Mesodermal cell (in vitro differentiated cells): ENCODE data around the gene RGMA.
A peak's percentile ranks its signal among the peaks of the same experiment; 100 is the strongest.

ENCODE experiments used
- H3K27ac ChIP-seq: 2 replicates; pipeline ENCODE4 v1.7.0; 2013; ENCODE audit warnings: mild to moderate bottlenecking, low read depth, low read length, moderate library complexity; ENCODE audit not compliant: severe bottlenecking
- H3K36me3 ChIP-seq: 2 replicates; pipeline ENCODE4 v1.7.1; 2013; ENCODE audit warnings: mild to moderate bottlenecking, low read length, moderate library complexity; ENCODE audit not compliant: control insufficient read depth, insufficient read depth
- H3K4me1 ChIP-seq: one replicate; pipeline ENCODE4 v1.7.1; 2013; ENCODE audit warnings: mild to moderate bottlenecking, low read length; ENCODE audit not compliant: insufficient read depth, control insufficient read depth, poor library complexity, severe bottlenecking
- H3K4me3 ChIP-seq: 2 replicates; pipeline ENCODE4 v1.7.0; 2013; ENCODE audit warnings: low read length, control low read depth, mild to moderate bottlenecking; ENCODE audit not compliant: insufficient read depth, poor library complexity, severe bottlenecking; ENCODE audit errors: extremely low read depth
- H3K9me3 ChIP-seq: 2 replicates; pipeline ENCODE4 v1.7.1; 2013; ENCODE audit warnings: mild to moderate bottlenecking, low read length, moderate library complexity; ENCODE audit not compliant: control insufficient read depth
- WGBS, 2 experiments: methylation state at CpG; one replicate each; pipeline ENCODE4 v1.1.5; 2013; ENCODE audit warnings: missing lambda C conversion rate in 2 of 2; ENCODE audit not compliant: insufficient coverage in 2 of 2; 5-methylcytosine and 5-hydroxymethylcytosine counted together

The RGMA gene

DNA sequence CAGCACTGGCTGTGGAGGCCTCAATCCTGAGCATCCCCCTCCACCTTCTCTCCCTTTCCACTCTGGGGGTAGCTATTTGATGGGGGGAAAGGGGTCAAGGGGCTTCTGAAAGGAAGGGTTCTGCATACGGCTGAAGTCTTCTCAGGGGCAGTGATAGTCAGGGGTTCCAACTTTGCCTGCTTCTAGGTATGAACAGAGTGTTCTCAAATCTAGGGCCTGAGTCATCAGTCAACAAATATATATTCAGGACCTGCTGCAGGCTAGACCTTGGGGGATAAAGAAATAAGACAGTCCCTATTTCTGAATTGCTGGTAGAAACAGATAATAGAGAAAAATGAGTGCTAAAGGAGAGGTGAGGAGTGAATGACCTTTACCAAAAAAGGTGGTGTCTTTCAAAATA, 12.8 kb downstream of the RGMA start:
- H3K4me1 ChIP-seq, result no peaks in the 10 kb centered on the region
- no peak overlapping the region for H3K4me3 ChIP-seq
- H3K9me3 ChIP-seq, result no peaks in the 10 kb centered on the region
- 100% methylated on average over 1 of the region's 1 CpG; no CpG with 5 or more reads in 1 of the 2 experiments for WGBS, 2 experiments
- no peak overlapping the region for H3K27ac ChIP-seq
- no peaks in the 10 kb centered on the region for H3K36me3 ChIP-seq

DNA sequence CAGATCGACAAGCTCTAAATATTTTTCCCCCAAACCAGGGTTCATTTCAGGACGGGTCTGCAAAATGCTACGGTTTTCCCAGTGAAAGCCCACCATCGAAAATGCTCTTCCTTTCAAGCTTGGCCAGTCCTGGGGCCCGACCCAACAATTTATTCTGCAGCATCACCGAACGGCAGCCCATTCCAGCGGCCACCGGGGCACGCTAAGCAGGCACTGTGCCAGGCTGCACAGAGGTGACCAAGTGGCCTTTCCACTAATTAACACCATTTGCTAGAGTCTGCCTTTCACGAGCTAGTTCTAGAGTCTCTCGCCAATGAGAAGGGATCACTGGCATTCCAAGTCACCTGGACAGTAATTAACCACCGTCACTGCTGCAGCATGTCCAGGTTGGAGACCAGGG, 14.4 kb downstream of the RGMA start:
- H3K36me3 ChIP-seq, result peaks cover under 1% of the 10 kb centered on the region
- 86 to 91% methylated on average over 13 of the region's 13 CpGs for WGBS, 2 experiments

DNA sequence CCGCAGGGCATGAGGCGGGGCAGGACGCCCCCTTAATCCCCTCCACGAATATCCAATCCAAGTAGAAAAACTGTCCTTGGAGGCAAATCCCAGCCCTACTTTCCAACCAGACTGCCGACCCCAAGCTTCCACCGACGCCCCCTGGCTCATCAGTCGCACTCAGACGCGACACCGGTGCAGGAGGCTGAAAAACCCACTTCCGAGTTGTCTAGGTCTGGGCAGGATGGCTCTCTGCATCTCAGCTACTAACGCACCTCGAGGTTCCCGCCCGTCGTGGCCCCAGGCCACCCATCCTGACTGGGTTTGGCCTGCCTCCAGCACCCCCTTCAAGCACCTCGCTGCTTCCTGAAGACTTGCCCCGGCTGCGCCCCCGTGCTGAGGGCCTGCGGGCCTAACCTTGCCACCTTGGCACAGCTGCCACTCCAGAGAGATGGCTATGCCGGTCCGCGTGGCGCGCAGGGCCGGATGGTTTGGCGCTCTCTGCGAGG, 15.5 kb downstream of the RGMA start:
- H3K9me3 ChIP-seq, result no peaks in the 10 kb centered on the region
- peak overlapping the region; percentile 68 for H3K4me3 ChIP-seq
- 54% methylated on average over 29 to 30 of the region's 30 CpGs for WGBS, 2 experiments
- H3K27ac ChIP-seq, result no peak overlapping the region
- peaks cover 3% of the 10 kb centered on the region for H3K36me3 ChIP-seq
- H3K4me1 ChIP-seq, result no peaks in the 10 kb centered on the region

More for the DNA sequence above, 14.4 kb downstream of the RGMA start:
- Histone ChIP-seq H3K9me3 (no peaks in the 10 kb centered on the region), H3K27ac (no peak overlapping the region), H3K4me1 (no peaks in the 10 kb centered on the region), H3K4me3 (no peak overlapping the region)

DNA sequence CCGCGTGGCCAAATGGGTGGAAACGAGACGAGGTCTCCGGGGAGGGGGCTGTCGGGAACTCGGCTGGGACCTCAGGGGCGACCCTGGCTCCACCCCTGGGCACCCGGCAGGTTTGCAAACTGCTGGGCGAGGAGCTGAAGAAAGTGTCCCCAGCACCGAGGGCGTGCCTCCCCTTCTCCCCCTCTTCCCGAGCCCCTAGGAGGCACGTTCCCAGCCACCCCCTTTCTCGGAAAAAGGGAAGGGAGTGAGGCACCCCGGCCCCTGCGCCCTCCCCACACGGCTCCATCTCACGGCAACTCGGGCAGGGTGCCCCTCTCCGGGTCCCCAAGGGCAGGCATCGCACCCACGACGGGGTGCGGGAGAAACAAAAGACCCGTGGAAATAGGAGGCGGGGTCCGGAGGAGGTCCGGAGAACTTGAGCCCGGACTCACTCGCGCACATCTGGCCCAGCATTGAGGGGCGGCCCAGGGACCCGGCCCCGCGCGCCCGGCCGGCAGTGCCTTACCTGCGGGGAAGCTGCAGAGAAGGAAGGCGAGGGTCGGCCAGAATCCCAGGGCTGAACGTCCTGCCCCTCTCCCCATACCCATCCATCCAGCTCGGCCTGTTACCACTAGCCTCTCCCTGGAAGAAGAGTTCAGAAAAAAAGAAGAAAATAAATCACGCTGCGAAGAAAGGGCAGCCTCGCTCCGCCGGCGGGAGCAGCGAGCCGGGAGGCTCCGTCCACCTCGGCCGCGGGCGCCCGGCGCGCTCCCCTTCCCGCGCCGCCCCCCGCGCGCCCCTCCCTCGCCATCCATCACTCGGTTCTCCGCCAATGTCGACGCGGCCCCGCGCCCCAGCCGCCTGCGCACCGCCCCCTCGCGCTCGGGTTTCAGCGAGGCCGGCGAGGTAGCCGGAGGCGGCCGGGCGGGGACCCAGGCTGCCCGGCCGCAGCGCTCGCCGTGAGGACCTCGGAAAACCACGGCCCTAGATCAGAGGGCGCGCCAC, 16.3 kb downstream of the RGMA start:
- Histone ChIP-seq H3K27ac (no peak overlapping the region), H3K4me3 (peak overlapping the region; percentile 68), H3K4me1 (no peaks in the 10 kb centered on the region), H3K9me3 (no peaks in the 10 kb centered on the region), H3K36me3 (peaks cover 3% of the 10 kb centered on the region)
- WGBS, 2 experiments, result 0% methylated on average over 47 to 50 of the region's 96 CpGs

DNA sequence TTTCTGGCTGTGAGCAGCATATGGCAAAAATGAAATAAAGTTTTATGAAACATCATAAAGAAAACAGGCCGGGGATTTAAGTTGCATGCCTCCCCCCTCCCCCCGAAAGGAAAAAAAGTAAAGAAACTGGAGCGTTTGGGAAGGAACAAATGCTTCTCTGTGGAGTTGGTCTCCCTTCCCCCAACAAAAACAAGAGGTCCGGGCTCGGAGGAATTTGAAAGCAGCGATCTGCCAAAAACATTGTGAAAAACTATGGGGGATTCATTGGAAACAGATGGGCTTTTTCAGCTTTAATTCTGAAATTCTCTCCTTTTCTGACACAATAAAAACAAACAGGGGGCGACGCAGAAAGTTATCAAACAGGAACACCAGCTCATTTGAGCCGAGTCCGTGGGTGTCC, 17.0 kb downstream of the RGMA start:
- Histone ChIP-seq H3K36me3 (peaks cover 3% of the 10 kb centered on the region), H3K4me1 (no peaks in the 10 kb centered on the region), H3K4me3 (peak overlapping the region; percentile 68), H3K9me3 (no peaks in the 10 kb centered on the region), H3K27ac (no peak overlapping the region)
- 0% methylated on average over 4 of the region's 10 CpGs for WGBS, 2 experiments

DNA sequence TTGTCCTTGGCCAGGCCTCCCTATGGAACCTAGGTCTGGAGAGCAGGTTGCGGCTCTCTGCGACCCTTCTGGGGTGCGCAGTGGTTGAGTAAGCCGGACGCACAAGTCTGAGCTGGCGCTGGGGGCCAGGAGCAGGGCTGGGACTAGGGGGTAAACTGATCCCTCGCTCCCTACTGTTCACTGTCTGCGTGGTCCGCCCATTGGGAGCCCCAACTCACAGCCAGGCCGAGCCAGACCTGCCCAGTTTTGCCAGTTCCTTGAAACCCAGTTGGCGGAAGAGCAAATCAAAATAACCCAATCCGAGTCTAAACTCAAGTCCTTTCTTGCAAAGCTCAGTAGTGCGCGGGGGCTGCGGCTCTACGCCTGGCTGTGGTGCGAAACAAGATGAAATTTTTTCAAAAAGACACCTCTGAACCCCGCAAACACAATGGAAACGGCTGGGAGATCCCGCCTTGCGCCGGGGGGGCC, 17.5 kb downstream of the RGMA start:
- WGBS, 2 experiments, result 2 to 3% methylated on average over 11 to 15 of the region's 22 CpGs
- H3K4me3 ChIP-seq, result peak overlapping the region; percentile 68
- peaks cover 3% of the 10 kb centered on the region for H3K36me3 ChIP-seq
- H3K27ac ChIP-seq, result no peak overlapping the region
- no peaks in the 10 kb centered on the region for H3K4me1 ChIP-seq
- no peaks in the 10 kb centered on the region for H3K9me3 ChIP-seq

DNA sequence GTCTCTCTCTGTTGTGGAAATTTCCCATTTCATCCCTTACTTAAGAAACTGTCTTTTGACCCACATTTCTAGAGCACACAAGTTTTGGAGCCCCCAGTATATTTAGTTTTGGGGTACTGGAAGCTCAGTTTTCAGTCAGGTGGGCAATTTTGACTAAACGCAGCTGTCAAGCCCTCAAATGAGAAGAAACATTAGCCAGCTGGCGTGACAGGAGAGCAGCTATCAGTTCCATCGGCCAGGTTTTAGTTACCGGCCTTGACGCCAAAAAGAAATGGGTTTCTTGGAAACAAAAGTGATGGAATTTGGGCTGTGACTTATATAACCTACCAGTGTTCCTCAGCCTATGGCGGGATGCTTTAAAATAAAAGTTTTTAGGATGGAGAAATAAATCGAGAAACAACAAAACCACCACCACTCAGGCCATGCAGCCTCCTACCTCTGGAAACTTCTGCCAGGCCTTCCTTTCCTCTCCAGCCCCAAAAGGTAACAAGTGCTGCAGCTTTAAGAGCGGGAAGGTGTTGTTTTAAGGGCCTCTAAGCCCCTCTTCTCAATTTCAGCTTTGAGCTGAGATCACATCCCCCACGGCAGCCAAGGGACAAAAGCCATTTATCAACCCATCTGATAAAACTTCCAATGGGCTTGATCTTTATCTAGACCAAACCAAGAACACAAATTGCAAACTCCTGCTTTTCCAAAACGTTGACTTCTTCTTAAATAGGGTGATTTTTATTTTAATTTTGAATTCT, 18.3 kb downstream of the RGMA start:
- WGBS, 2 experiments, result 66 to 77% methylated on average over 5 of the region's 10 CpGs
- Histone ChIP-seq H3K4me1 (no peaks in the 10 kb centered on the region), H3K9me3 (no peaks in the 10 kb centered on the region), H3K4me3 (no peak overlapping the region), H3K36me3 (peaks cover 3% of the 10 kb centered on the region), H3K27ac (no peak overlapping the region)

DNA sequence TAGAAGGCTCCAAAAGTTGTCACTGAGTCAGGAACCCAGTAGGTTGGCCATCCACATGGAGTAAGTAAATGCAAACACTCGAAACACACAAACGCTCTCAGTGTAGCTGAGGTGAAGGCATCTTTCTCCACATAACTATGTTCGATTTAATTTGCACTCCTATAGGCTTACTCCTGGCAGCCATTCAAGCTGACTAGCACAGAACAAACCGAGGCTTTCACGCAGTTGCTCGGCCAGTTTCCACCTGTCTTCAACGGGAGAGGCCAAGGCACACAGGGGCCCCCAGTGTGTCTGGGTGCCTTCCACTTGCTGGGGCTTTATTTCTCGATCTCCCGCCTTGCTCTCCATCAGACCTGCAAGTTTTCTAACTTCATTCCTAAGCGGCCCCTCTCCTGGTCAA, 18.9 kb downstream of the RGMA start:
- Histone ChIP-seq H3K4me1 (no peaks in the 10 kb centered on the region), H3K9me3 (no peaks in the 10 kb centered on the region), H3K27ac (no peak overlapping the region), H3K4me3 (no peak overlapping the region), H3K36me3 (peaks cover 3% of the 10 kb centered on the region)
- 72 to 75% methylated on average over 7 of the region's 10 CpGs for WGBS, 2 experiments

DNA sequence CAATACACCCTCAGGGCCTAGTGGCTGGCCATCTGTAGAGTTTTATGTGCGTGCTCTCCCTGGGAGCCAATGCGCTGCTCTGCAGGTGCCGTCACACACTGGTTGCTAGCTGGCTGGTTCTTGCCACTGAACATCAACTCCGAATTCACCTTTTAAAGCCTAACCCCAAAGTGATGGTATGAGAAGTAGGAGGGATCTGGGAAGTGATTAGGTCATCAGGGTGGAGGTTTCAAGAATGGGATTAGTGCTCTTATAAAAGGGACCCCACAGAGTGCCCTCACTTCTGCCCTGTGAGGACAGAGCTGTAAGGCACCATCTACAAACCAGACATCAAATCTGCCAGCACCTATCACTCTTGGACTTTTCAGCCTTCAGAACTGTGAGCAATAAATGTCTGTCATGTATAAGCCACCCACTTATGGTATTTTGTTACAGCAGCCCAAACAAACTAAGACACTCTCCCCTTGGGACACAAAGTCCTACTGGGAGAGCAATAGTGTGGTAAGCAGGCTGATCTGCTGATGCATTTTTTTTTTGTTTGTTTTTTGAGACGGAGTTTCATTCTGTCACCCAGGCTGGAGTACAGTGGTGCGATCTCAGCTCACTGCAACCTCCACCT, 20.3 kb downstream of the RGMA start:
- Histone ChIP-seq H3K27ac (no peak overlapping the region), H3K9me3 (no peaks in the 10 kb centered on the region), H3K36me3 (peaks cover 3% of the 10 kb centered on the region), H3K4me3 (no peak overlapping the region), H3K4me1 (no peaks in the 10 kb centered on the region)
- 86% methylated on average over 1 of the region's 6 CpGs; no CpG with 5 or more reads in 1 of the 2 experiments for WGBS, 2 experiments

DNA sequence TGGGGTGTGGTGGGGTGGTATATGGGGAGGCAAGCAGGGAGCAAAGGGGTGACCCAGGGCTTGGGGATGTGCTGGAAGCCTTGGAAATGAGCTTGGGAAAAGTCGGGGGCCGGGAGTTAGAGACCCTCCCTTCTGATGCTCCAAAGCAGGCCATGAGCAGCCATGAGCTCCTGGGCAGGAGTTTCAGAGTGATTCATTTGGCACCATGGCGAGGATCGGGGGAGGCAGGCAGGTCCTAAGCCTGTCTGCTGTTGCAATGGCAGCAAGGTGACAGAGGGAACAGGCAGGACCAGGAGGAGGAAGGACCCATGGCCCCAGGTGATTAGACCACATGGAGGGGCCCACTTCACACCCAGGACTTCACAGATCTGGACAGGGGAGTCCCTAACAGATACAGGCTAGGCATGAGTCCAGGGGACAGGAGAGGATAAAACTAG, 21.3 kb downstream of the RGMA start:
- H3K27ac ChIP-seq, result no peak overlapping the region
- WGBS, 2 experiments, result 88 to 96% methylated on average over 4 of the region's 4 CpGs
- no peak overlapping the region for H3K4me3 ChIP-seq
- H3K36me3 ChIP-seq, result peaks cover 3% of the 10 kb centered on the region
- H3K4me1 ChIP-seq, result peaks cover 1% of the 10 kb centered on the region
- no peaks in the 10 kb centered on the region for H3K9me3 ChIP-seq
